ENCODE data around the gene DUSP1. TPM values are rescaled to one million over a fixed set of nuclear protein-coding genes. Genes with fewer than 3 reads are reported as not detected.

DUSP1 gene
- total and polyA plus RNA-seq, 10 of the 15 experiments (the other 5 are each of a cell fraction or from before 2014, with no cell fraction given): 1.4 to 6.2 (median 3.9) TPM

GRCh38 chr5:172802112-172802511 lies 31.1 kb upstream of the DUSP1 start:
- no peaks in the 10 kb centered on the region for H3K79me2 ChIP-seq (ENCODE audit: control insufficient read depth, insufficient read depth, low read length)
- intact Hi-C loops (cut with micrococcal nuclease; ENCODE audit: unreplicated experiment) (no loop called here), in situ Hi-C loops (cut with MboI) (no loop called here)
- POLR2A ChIA-PET: no interaction called here
- FAIRE-seq: no peak
- H3K4me1 ChIP-seq (ENCODE audit: control insufficient read depth, insufficient read depth, low read length): peaks cover 9% of the 10 kb centered on the region
- H2AFZ ChIP-seq (ENCODE audit: control insufficient read depth, low read depth, low read length): no peak overlapping the region
- no peak overlapping the region for H3K9ac ChIP-seq (ENCODE audit: control insufficient read depth, insufficient read depth, low read length)
- no peaks in the 10 kb centered on the region for H3K9me3 ChIP-seq (replicated peaks; ENCODE audit: control insufficient read depth, insufficient read depth, low read length)
- CTCF ChIA-PET: no interaction called here
- no peaks in the 10 kb centered on the region for H3K36me3 ChIP-seq (ENCODE audit: control insufficient read depth in 2 of 2, insufficient read depth in 2 of 2, low read length in 1 of 2)
- no peak for ATAC-seq
- H3K27me3 ChIP-seq (replicated peaks in 1 of 2; ENCODE audit: control insufficient read depth in 2 of 2, insufficient read depth in 2 of 2, low read length in 1 of 2): no peaks in the 10 kb centered on the region
- H3K27ac ChIP-seq (ENCODE audit: control insufficient read depth, insufficient read depth): no peak overlapping the region
- H4K20me1 ChIP-seq (ENCODE audit: control insufficient read depth, insufficient read depth): no peaks in the 10 kb centered on the region
- DNase-seq (ENCODE audit: low read depth, low spot score): no peak
- H3K4me3 ChIP-seq: no peak overlapping the region
- 98% methylated on average over 2 of the region's 2 CpGs for WGBS (ENCODE audit: insufficient coverage, insufficient replicate concordance, low lambda C conversion rate, missing lambda C conversion rate)
- TF ChIP-seq DPF2 (IDR thresholded peaks at IDR 0.05) (no peak), PML (IDR thresholded peaks at IDR 0.05; ENCODE audit: low read length) (no peak), MYC (IDR thresholded peaks at IDR 0.05; ENCODE audit: insufficient read depth, insufficient read length, insufficient replicate concordance, low read length, severe bottlenecking) (no peak), EGR1 (IDR thresholded peaks at IDR 0.05; ENCODE audit: borderline replicate concordance in 1 of 2, low read depth in 2 of 2, low read length in 2 of 2) (no peak), NBN (IDR thresholded peaks at IDR 0.05) (no peak), HDAC2 (IDR thresholded peaks at IDR 0.05) (no peak), SRF (IDR thresholded peaks at IDR 0.05; ENCODE audit: low read depth in 2 of 2, low read length in 2 of 2) (no peak), BCL3 (IDR thresholded peaks at IDR 0.05; ENCODE audit: borderline replicate concordance, insufficient read depth, low read depth, low read length, poor library complexity, severe bottlenecking) (no peak), ATF7 (IDR thresholded peaks at IDR 0.05; ENCODE audit: low read depth) (no peak), REST (IDR thresholded peaks at IDR 0.05; ENCODE audit: low read depth, low read length) (no peak), EP300 (IDR thresholded peaks at IDR 0.05; ENCODE audit: borderline replicate concordance in 1 of 2, control insufficient read depth in 1 of 2, low read depth in 2 of 2, low read length in 2 of 2) (no peak), RFX5 (IDR thresholded peaks at IDR 0.05; ENCODE audit: low read depth, low read length) (no peak), TCF3 (IDR thresholded peaks at IDR 0.05; ENCODE audit: borderline replicate concordance, insufficient read depth, low read depth, low read length) (no peak), ZNF687 (IDR thresholded peaks at IDR 0.05) (no peak), BHLHE40 (IDR thresholded peaks at IDR 0.05; ENCODE audit: borderline replicate concordance in 1 of 2, low read depth in 2 of 2, low read length in 1 of 2) (no peak)
- no peak overlapping the region for H3K4me2 ChIP-seq (ENCODE audit: control insufficient read depth, insufficient read depth)
- RAD21 ChIA-PET (ENCODE audit: unreplicated experiment): no interaction called here
- SMC1A ChIA-PET (ENCODE audit: uncharacterized antibody, unreplicated experiment): no interaction called here
- no TSS peak for BruUV-seq (replicated peaks)

Measured in GM12878 (cell line).